ENCODE data around the gene RABL6.
"Not testable (repeated sequence)": the region's sequence is repeated elsewhere in the genome, so short reads cannot be mapped to it uniquely, and the experiment has no call there.

The RABL6 gene, protein sequence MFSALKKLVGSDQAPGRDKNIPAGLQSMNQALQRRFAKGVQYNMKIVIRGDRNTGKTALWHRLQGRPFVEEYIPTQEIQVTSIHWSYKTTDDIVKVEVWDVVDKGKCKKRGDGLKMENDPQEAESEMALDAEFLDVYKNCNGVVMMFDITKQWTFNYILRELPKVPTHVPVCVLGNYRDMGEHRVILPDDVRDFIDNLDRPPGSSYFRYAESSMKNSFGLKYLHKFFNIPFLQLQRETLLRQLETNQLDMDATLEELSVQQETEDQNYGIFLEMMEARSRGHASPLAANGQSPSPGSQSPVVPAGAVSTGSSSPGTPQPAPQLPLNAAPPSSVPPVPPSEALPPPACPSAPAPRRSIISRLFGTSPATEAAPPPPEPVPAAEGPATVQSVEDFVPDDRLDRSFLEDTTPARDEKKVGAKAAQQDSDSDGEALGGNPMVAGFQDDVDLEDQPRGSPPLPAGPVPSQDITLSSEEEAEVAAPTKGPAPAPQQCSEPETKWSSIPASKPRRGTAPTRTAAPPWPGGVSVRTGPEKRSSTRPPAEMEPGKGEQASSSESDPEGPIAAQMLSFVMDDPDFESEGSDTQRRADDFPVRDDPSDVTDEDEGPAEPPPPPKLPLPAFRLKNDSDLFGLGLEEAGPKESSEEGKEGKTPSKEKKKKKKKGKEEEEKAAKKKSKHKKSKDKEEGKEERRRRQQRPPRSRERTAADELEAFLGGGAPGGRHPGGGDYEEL

DNA sequence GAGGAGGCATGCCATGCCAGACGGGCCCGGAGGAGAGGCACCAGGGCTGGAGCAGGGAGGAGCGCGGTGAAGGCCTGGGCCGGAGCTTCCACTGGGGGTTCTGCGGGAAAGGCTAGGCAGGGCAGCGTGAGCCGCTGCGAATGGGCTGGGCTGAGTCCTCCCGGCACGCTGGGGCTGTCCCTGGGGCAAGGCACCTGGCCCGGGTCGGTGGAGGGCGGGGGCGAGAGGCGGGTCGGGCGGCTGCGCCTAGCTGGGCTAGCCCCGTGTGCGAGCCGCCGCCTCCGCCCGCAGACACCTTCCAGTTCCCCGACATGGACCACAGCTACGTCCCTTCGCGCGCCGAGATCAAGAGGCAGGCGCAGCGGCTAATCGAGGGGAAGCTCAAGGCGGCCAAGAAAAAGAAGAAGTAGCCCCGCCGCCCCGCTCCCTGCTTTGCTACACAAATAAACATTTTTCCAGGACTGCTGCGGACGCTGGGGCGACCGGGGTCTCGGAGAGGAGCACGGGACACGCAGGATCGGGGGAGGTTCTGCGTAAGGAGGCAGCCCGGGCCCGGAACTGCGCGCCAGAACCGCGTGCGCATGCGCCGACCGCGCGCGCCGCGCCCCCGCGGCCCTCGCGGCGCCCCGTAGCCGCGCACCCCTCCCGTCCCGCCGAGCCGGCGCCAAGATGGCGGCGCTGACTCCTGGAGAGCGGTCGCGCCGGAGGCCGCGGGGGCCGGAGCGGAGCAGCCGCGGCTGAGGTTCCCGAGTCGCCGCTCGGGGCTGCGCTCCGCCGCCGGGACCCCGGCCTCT, at the start of gene RABL6:
TSS of gene RABL6 (plus strand) at position 668 of the 794 bp plus-strand sequence. CDS start 249 bp downstream, outside the sequence.
- Histone ChIP-seq H3K27me3 (no peaks in the 10 kb centered on the region), H3K4me1 (peaks cover 53% of the 10 kb centered on the region)

DNA sequence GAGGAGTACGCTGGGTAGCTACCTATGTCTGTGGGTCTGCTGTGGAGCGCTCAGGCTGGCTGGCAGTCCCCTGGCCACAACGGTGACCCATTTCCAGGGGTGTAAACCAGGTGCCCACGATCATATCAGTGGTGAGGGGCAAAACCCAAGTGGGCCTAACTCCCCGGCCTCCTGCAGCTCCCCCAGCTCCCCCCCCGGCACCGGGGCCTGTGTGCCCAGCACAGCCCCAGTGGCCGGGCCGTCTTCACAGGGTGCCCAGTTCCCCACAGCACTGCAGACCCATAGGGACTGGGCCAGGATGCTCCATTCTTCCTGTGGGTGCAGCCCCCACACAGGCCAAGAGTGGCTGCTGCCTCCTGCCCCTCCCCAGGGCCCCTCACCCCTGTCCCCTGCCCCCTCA, 48.7 kb upstream of the RABL6 start:
- no peak for TF ChIP-seq Cebpa-rat (IDR thresholded peaks at IDR 0.05)
- no peaks in the 10 kb centered on the region for H4K20me1 ChIP-seq
- H3K27me3 ChIP-seq = no peaks in the 10 kb centered on the region
- H3K4me1 ChIP-seq = peaks cover 95% of the 10 kb centered on the region
- H3K9me3 ChIP-seq = peaks cover 10% of the 10 kb centered on the region
- H3K36me3 ChIP-seq = no peaks in the 10 kb centered on the region
- H3K9ac ChIP-seq = peak overlapping the region; percentile 63; the same call in 1 of the 2 replicates
- peak overlapping the region; percentile 77 for H3K4me2 ChIP-seq
- H3K4me3 ChIP-seq = no peak overlapping the region; the same call in 1 of the 2 replicates
- H3K27ac ChIP-seq = peak overlapping the region; percentile 87

More for the DNA sequence above, at the start of gene RABL6:
- Histone ChIP-seq H3K4me3 (peak within 1 kb of the TSS; percentile 100), H3K4me2 (peak within 1 kb of the TSS; percentile 97), H3K27ac (peak within 1 kb of the TSS; percentile 98), H4K20me1 (peaks cover 45% of the 10 kb centered on the region), H3K9ac (peak within 1 kb of the TSS; percentile 99), H3K9me3 (no peaks in the 10 kb centered on the region), H3K36me3 (peaks cover 68% of the 10 kb centered on the region)
- TF ChIP-seq Cebpa-rat (IDR thresholded peaks at IDR 0.05) = no peak

DNA sequence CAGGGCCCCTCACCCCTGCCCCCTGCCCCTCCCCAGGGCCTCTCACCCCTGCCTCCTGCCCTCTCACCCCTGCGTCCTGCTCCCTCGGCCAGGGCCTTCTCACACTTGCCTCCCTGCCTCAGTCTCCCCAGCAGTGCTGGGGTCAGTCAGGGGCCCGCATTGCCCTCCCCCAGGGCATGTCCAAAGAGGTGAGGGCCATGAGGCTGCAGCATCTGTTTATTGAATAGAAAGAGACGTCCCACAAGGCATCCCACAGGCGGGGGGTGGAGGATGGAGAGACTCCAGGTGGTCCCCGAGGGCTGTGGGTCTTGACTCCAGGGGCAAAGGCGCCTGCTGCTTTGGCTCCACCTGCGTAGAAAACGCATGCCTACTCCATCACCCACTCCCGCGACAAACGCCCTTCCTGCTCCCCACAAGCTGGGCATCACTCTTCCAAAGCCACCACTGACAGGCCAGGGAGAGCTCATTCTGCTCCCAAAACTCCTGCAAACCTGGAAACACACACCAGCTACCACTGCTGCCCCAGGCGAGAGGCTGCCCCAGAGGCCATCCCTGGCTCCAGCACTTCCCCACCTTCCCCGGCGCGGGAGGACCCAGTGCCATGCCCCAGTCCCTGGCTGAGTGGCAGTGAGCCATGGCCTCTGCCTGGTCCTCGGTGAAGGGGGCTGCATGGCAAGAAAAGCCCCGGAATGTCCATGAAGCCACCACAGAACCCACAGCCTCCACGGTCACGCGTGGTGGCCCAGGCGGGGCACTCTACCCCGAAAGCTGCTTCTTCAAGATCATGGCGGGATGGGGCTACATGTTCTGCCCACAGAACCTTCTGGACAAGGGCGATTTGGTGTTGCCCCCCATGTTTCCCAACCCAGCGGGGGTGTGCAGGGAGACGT, 48.1 kb upstream of the RABL6 start:
- peaks cover 10% of the 10 kb centered on the region for H3K9me3 ChIP-seq
- no peak for TF ChIP-seq Cebpa-rat (IDR thresholded peaks at IDR 0.05)
- peak overlapping the region; percentile 75 for H3K9ac ChIP-seq
- no peaks in the 10 kb centered on the region for H4K20me1 ChIP-seq
- H3K4me1 ChIP-seq = peaks cover 95% of the 10 kb centered on the region
- H3K4me3 ChIP-seq = peak overlapping the region; percentile 54
- H3K27ac ChIP-seq = peak overlapping the region; percentile 87
- H3K36me3 ChIP-seq = no peaks in the 10 kb centered on the region
- H3K4me2 ChIP-seq = peak overlapping the region; percentile 77
- no peaks in the 10 kb centered on the region for H3K27me3 ChIP-seq

DNA sequence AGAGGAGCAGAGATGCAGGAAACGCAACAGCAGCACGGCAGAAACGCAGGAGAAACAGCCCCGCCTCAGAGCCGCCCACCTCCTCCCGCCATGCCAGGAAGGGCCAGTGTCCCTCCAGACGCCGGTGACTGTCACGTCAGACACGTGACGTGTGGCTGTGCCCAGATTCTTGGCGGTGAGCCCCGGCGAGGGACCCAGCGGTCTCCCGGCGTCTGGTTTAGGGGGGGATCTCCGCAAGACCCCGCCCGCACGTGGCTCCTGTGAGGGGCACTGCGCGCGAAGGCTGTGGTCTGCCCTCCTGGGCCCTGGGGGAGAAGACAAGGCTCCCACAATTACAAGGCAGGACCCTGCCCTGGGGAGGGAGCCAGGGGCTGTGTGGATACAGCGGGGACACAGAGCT, 47.3 kb upstream of the RABL6 start:
- Histone ChIP-seq H3K4me2 (peak overlapping the region; percentile 77), H4K20me1 (no peaks in the 10 kb centered on the region), H3K9ac (peak overlapping the region; percentile 75), H3K27me3 (no peaks in the 10 kb centered on the region), H3K27ac (peak overlapping the region; percentile 87), H3K9me3 (peaks cover 10% of the 10 kb centered on the region), H3K4me3 (peak overlapping the region; percentile 54), H3K36me3 (no peaks in the 10 kb centered on the region), H3K4me1 (peaks cover 95% of the 10 kb centered on the region)
- TF ChIP-seq Cebpa-rat (IDR thresholded peaks at IDR 0.05) = no peak

DNA sequence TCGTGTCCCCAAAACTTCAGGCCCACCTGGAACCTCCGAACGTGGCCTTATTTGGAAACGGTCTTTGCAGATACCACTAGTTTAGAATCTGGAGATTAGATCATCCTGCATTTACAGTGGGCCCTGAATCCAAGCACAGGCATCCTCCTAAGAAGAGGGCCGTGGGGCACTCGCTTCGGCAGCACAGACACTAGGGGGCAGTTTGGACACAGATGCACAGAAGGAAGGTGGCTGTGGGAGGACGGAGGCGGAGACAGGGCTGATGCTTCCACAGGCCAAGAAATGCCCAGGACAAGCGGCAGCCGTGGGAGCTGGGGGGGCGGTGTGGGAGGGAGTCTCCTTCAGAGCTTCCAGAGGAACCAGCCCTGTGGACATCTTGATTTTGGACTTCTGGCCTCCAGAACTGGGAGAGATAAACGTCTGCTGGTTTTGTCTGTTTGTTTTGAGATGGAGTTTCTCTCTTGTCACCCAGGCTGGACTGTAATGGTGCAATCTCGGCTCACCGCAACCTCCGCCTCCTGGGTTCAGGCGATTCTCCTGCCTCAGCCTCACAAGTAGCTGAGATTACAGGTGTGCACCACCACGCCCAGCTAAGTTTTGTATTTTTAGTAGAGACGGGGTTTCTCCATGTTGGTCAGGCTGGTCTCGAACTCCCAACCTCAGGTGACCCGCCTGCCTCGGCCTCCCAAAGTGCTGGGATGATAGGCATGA, 46.8 kb upstream of the RABL6 start:
- Histone ChIP-seq H3K4me3 (peak overlapping the region; percentile 54; the same call in 1 of the 2 replicates), H3K9ac (peak overlapping the region; percentile 75), H3K27ac (peak overlapping the region; percentile 87), H3K4me2 (peak overlapping the region; percentile 77), H3K4me1 (peaks cover 97% of the 10 kb centered on the region)
- not testable (repeated sequence) for H4K20me1 ChIP-seq, H3K9me3 ChIP-seq, H3K36me3 ChIP-seq, H3K27me3 ChIP-seq

DNA sequence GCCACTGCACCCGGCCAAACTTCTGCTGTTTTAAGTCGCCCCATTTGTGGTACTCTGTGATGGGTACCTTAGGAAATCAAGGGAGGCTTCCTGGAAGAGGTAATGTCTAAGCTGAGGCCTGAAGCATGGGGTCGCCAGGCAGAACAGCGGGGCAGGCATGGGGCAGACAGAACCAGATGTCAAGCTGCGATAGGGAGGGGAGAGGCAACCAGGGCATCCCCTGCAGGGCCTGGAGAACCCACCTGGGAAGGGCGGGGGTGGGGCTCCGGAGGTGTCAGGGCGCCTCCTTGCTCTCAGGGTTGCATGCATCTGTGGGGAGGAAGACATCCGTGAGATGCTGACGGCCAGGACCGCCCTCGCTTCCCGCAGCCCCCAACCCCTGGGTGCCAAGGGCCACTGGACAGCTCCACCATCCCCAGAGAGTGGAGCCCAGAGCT, 46.2 kb upstream of the RABL6 start:
- no peak overlapping the region; the same call in 1 of the 2 replicates for H3K9ac ChIP-seq
- H3K9me3 ChIP-seq = no peaks in the 10 kb centered on the region
- no peaks in the 10 kb centered on the region for H3K36me3 ChIP-seq
- no peak for TF ChIP-seq Cebpa-rat (IDR thresholded peaks at IDR 0.05)
- H3K27ac ChIP-seq = peak overlapping the region; percentile 87
- peak overlapping the region; percentile 77 for H3K4me2 ChIP-seq
- H4K20me1 ChIP-seq = no peaks in the 10 kb centered on the region
- H3K27me3 ChIP-seq = no peaks in the 10 kb centered on the region
- peaks cover 96% of the 10 kb centered on the region for H3K4me1 ChIP-seq
- no peak overlapping the region for H3K4me3 ChIP-seq

DNA sequence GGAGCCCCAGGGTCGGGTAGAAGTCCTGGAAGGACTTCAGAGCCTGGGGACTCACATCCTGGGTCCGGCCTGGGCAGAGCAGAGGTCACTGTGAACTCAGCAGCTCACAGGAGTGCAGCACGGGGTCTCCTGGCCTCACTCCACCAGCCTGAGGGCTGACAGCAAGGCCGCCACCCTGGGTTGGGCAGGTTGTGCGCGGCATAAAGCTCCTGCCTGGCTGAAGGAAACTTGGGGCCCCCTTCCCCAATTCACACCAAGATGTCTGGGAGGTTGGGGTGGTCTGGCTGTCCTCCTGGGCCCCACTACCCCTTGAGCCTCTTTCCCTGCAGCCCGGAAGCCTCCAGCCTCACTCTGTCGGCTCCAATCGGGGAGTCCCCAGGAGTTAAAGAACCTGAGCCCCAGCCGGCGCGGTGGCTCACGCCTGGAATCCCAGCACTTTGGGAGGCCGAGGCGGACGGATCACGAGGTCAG, 45.5 kb upstream of the RABL6 start:
- TF ChIP-seq Cebpa-rat (IDR thresholded peaks at IDR 0.05) = no peak

More for the DNA sequence above, 45.5 kb upstream of the RABL6 start:
- peak overlapping the region; percentile 72 for H3K27ac ChIP-seq
- no peaks in the 10 kb centered on the region for H4K20me1 ChIP-seq
- peak overlapping the region; percentile 55; the same call in 1 of the 2 replicates for H3K9ac ChIP-seq
- H3K4me3 ChIP-seq = no peak overlapping the region
- no peaks in the 10 kb centered on the region for H3K9me3 ChIP-seq
- H3K27me3 ChIP-seq = no peaks in the 10 kb centered on the region
- no peaks in the 10 kb centered on the region for H3K36me3 ChIP-seq
- H3K4me2 ChIP-seq = peak overlapping the region; percentile 77
- peaks cover 96% of the 10 kb centered on the region for H3K4me1 ChIP-seq
